ENCODE results near the gene RAB36.

Gene RAB36

GRCh38 chr22:23180301-23180892 is 35.1 kb downstream of the RAB36 start, which contains the start of gene BCR:
Gene BCR (plus strand): TSS chr22:23180509. CDS start chr22:23180961, 452 bp downstream.
- peak within 1 kb of the TSS; percentile 71 for H3K4me3 ChIP-seq (ENCODE audit: low read depth, low read length)
- TF ChIP-seq CTCF (IDR thresholded peaks at IDR 0.05; ENCODE audit: borderline replicate concordance, insufficient read depth, low read depth, low read length) = 0 out of 2 replicates have a peak, but pooled peaks have one; percentile 8

GRCh38 chr22:23180893-23181720 is 35.8 kb downstream of the RAB36 start:
- no peak for TF ChIP-seq CTCF (IDR thresholded peaks at IDR 0.05; ENCODE audit: borderline replicate concordance, insufficient read depth, low read depth, low read length)
- H3K4me3 ChIP-seq (ENCODE audit: low read depth, low read length) = peak overlapping the region; percentile 71

GRCh38 chr22:23181721-23182308 is 36.5 kb downstream of the RAB36 start:
- peak overlapping the region; percentile 52 for H3K4me3 ChIP-seq (ENCODE audit: low read depth, low read length)

DNA sequence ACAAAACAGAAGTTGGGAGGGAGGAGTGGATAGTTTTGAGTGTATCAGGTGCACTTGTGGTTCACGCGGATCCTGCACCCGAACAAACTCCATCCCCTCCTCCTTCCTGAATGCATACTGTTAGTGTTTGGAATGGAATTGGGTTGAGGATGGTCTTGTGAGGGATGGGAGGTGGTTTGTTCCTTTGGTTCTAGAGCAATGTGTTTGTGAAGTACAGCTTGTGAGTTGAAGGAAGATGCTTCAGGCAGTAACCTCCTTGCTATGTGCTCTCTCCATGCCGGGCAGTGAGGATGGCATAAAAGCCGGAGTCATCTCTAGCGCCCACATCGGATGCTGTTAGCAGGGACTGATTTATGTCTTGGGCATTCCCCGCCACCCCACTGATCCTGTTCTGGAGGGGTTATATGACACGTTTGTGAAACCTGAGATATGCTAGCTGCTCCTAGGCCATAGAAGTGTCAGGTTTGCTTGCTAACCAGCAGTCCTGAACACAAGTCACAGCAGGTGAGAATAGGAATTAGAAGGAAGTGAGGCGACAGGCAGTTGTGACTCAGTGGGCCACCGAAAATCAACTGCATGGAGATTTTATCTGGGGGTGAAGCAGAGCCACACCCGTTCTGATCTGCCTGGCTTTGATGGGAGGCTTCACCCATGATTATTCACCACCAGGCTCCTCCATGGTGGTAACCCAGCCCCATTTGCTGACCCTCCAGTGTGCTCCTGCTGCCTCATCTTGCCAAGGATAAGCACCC is 37.2 kb downstream of the RAB36 start:
- no peak for TF ChIP-seq CTCF (IDR thresholded peaks at IDR 0.05; ENCODE audit: borderline replicate concordance, insufficient read depth, low read depth, low read length)
- peak overlapping the region; percentile 52 for H3K4me3 ChIP-seq (ENCODE audit: low read depth, low read length)

More at GRCh38 chr22:23181721-23182308, 36.5 kb downstream of the RAB36 start:
- TF ChIP-seq CTCF (IDR thresholded peaks at IDR 0.05; ENCODE audit: borderline replicate concordance, insufficient read depth, low read depth, low read length) = no peak

DNA sequence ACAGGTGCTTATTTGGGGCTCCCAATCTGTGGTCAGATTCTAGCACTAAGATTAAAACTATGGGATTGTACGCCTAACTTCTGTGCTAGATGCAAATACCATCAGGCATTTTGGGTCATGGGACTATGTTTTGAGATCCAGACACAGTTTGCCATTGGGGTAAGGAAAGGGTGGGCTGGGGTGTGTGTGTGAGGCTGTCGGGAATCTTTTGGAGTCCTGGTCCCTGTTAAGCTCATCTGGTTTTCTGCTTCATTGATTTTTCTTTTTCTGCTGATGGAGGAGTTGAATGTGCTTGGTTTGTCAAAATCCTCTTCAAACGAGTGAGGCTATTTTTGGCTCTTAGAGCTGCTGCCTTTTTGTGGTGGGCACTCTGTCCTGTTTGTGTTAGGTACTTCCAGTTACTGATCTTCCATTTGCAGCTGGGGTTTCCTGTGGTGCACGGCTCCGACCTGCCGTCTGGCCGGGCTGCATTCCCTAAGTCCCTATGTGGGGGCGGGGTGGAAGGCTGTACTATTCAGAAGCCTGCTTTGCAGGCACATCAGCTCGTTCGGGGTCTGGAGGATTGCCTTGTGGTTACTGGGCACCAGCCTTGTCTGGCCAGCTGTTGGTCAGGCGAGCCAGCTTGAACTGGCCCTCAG is 37.9 kb downstream of the RAB36 start:
- H3K4me3 ChIP-seq (ENCODE audit: low read depth, low read length) = peak overlapping the region; percentile 52

More for the DNA sequence above, 37.9 kb downstream of the RAB36 start:
- TF ChIP-seq CTCF (IDR thresholded peaks at IDR 0.05; ENCODE audit: borderline replicate concordance, insufficient read depth, low read depth, low read length) = no peak
